G401.6 (cell line): ENCODE data around the gene CLMP.

Experiments used
- FAIRE-seq: peaks from 2 replicates; lab custom pipeline; 2012; peaks lifted over from hg19 to GRCh38; lab: Jason Lieb, UNC

The CLMP gene

DNA sequence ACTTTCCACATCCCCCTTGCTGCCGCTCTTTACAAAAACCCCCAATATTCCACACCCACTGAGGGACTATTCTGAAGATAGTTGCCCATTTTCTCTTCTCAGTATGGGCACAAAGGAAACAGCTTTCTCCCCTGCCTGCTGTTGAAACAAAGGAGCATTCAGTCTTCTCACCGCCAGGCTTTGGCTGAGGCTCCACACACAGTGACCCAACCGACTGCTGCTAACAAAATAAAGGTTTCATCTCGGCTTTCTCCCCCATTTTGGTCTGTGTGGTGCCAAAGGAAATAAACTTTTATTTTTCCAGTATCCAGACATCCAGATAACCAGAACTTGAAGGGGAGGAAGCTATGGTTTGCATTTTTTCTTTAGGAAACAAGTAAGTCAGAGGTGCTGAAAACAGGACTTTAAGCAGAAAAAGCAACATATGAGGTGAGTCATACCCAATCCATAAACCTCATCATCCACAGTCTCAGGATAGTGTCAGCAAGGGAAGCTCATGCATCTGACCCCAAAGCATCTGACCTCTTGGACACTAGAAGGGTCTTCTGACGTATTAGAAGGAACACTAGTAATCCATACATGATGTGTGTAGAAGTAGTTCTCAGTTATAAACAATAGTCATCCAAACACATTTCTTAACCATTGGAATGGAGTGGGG is 6.4 kb downstream of the CLMP start:
- no peak for FAIRE-seq

DNA sequence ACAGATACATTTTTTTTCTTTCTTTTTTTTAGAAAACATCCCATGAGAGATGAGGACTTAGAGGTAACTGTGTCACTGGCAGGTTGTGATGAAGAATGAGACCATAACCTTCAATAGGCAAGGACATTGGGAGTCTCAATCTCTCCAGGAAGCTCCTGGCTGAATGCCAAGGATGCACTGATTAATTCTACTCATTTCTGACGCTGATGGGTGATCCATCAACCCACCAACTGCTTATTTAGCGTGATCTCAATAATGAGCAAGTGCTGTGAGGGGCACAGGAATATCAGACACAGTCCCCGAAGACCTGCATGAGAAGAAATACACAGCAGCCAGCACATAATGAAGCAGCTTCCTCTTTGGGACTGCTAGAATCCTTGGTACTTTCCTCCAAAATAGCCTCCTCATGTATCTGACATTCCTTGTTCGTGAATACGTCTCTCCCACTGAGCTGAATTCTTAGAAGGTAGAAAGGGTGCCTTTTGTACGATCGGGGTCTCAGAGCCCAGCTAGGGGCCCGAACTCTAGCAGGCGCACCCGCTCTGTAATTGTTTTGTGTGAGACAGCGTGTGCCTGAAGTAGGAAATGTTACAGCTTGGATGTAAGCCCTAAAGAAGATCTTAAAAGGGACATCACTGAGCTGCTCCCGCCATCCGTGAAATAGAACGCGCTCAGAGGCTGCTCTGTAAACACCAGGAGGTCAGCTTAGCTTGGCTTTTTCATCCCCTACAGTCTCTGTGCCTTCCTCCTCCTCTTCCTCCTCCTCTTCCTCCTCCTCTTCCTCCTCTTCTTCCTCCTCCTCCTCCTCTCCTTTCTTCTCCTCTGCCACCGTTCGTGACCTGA is 7.2 kb downstream of the CLMP start:
- FAIRE-seq: no peak

DNA sequence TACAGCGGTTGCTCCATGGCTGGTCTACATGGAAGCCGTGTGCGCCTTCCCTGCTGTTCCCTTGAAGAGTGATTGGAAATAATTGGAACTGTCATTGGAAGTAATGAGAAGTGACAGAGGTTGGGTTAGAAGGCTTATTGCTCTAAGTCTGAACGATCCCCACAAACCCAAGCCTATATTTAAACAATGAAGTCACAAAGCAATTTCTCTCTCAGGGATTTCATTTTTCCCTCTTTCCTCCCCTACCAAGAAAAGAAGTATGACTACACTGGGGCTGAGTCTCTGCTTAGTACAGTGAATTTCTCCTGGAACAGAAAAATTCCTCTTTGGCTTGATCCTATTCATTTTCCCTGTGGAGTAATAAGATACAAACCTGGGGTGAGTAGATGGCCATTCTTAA is 7.8 kb downstream of the CLMP start:
- no peak for FAIRE-seq

DNA sequence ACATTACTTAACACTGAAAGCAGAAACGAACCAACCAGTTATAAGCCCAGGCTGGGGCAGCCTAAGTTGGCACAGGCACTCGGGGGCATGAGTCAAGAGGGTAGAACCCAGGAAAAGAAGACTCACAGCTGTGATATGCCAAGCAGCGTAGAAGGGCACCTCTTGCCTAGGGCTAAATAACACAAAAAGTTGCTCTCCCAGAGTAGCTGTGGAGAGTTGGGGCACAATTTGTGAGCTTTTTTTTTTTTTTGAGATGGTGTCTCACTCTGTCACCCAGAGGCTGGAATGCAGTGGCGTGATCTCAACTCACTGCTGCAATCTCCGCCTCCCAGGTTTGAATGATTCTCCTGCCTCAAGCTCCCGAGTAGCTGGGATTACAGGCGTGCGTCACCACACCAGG is 8.8 kb downstream of the CLMP start:
- FAIRE-seq: no peak

DNA sequence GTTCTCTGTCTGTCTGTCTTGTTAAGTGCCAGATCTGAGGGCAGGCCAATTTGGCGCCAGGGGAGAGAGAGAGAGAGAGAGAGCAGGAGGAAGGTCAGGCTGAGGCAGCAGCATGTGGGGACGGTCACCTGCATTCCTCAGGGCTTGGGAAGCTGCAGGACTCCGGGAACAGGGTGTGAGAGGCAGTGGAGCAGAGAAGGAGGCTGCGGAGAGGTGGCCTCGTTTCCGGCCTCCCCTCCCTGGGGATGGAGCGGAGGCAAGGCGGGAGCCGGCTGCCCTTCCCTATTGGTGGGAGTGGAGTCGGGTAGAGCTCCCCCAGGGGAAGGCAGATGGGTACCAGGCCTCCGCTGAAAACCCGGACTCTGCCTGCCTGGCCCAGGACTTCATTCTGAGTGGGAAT is 9.7 kb downstream of the CLMP start:
- no peak for FAIRE-seq

DNA sequence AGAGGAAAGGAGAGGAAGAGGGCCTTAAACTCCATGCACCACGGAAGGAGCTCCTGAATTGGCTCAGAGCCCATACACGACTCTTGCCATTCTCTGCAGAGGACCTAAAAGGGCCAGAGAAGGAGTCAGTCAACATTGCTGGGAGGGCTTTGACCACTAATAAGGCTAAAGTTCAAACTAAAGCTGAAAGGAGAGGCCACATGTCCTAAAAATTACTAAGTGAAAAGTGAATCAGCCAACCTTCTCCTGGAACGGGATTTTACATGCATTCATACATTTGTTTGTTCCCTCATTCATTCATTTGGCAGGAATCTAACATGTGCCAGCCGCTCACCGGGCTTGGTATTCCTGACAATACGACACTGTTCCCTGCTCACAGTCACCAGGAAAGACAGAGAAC is 10.5 kb downstream of the CLMP start:
- no peak for FAIRE-seq

DNA sequence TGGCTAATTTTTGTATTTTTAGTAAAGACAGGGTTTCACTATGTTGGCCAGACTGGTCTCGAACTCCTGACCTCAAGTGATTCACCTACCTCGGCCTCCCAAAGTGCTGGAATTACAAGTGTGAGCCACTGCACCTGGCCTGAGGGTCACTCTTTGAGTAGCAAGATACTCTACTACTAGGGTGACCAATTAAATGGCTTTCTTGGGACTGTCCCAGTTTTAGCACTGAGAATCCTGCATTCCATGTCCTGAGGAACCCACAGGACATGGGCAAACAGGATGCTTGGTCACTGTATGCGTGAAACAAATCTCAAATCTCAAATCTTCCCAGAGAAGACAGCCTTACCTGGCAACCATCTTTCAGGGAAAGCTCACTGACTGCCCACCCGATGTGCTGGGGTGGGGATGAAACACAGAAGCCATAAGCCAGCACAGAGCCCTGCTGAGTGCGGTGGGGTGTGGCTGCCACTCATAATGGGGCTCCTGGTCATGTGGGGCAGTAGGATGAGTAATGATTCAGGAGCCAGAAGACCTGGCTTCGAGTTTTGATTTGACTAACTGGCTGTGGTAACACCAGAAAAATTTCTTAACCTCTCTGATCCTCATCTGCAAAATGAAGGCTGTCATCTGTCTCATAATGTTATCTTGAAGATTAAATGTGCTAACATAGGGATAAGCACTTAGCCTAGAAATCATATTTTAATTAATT is 11.5 kb downstream of the CLMP start:
- FAIRE-seq: no peak

DNA sequence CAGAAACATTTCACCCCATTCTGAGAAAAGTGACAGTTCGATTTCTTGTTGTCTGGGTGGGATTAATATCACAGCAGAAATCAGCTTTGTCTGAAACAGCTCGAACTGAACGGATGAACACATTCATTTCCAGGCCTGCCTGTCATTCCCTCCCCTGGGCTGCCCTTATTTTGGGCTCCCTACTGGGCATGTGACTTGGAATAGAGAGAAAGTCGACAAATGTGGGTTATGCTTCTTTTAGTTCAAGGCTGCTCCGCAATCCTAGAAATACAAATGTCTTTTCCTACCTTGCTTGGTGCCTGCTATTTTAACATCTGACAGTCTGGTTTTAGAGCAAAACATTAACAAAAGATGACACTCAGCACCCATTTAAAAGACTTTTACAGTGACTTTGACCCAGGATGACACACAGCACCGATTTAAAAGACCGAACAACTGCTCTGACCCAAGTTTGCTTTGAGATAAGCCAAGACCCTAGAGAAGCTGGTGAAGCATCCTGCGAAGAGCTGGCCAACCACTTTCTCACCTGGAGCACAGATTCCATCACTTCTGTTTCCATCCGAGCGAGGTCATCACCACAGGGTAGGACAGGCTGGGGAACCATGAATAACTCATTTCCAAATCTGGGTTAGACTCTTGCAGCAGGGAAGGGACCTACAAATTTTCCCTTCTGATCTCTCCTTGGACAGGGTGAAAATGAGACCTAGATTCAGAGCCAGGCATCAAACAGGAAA is 13.1 kb downstream of the CLMP start:
- no peak for FAIRE-seq

DNA sequence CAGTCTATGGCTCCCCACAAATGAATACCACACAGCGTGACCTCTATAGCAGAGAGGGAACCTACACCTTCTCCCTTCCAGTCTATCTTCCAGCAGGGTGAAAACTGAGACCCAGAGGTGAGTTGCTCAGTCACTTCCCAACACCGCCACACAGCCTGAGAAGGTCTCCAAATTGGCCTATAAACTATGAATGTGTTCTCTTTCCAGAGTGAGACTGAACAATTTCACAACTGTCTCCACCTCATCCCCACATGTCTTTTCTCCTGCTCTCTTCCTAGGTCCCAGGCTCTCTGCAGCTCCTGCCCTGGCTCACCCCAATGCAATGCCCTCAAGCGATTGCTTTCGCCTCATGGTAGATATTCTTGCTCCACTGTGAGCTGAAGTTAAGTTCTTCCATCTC is 14.0 kb downstream of the CLMP start:
- no peak for FAIRE-seq

DNA sequence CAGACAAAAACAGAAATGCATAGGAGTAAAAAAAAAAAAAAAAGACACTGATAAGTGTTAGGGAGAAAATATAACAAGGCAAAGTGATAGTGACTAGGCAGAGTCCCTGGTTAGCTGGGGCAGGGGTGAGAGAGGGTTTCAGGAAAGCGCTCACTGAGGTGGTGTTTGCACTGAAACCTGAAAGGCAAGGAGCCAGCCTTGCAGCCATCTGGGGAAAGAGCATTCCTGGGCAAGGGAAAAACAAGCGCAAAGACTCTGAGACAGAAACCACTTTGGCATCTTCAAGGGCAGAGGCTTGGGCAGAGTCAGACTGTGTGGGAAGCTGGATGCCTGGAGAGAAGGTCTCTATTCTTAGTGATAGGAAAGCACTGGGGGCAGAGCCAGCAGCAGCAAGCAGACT is 14.5 kb downstream of the CLMP start:
- FAIRE-seq: no peak

DNA sequence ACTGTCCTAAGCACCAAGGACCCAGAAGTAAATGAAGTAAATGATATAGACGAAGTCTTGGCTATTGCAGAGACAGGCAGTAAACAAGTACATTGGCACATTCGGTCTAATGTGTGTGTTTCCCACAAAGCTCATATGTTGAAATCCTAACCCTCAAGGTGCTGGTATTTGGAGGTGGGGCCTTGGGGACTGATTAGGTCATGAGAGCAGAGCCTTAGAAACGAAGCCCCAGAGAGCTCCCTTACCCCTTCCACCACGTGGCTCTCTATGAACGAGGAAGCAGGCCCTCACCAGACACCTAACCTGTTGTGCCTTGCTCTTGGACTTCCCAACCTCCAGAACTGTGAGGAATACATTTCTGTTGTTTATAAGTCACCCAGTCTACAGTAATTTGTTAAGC is 14.9 kb downstream of the CLMP start:
- no peak for FAIRE-seq

DNA sequence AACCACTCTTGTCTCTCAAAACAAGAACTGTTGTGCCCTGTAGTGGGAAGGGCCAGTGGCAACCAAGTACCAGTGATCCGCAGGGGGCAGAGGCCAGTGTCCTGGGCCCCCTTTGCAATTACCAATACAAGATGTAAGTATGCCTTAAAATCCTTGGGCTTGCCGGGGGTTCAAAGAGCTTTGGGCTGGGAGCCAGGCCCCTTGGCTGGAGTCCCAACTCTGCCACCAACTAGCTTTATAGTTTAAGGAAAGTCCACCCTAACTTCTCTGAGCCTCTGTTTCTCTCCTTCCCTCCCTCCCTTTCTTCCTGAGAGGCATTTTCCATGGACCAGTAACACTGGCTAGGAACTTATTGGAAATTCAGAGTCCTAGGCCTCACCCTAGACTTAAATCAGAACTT is 15.5 kb downstream of the CLMP start:
- no peak for FAIRE-seq

DNA sequence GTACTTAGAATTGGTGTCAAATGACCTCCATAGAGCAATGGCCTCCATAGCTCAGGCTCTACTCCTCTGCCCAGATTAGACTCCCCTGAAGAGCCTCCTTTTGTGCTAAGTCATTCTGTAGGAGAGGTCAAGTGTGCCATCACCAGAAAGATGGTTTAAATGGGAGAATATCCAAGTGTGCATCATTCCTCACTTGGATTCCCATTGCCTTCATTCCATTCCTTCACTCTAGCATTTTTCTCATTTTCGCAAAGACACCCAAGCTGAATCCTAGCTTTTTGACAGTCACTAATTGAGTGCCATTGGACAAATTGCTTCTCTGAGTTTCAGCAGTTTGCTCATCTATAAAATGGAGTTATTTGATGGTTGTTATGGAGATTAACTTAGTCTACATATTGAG is 16.9 kb downstream of the CLMP start:
- FAIRE-seq: no peak

DNA sequence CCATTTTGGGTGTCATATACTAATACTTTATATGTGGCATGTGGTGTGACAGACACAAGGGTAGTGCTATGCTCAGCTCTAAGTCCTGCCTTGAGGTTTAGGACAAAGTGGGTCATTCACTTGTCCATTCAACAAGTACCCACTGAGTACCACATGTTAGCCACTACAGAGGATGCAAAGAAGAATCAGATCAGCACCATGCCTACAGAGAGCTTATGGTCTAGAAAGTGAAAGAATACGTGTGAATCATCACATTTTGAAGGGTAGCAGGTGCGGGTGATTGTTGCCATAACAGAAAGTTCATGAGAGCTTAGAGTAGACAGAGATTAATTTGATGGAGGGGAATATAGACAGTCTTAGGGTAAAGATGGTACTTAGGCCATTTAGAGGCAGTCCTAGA is 18.3 kb downstream of the CLMP start:
- no peak for FAIRE-seq

DNA sequence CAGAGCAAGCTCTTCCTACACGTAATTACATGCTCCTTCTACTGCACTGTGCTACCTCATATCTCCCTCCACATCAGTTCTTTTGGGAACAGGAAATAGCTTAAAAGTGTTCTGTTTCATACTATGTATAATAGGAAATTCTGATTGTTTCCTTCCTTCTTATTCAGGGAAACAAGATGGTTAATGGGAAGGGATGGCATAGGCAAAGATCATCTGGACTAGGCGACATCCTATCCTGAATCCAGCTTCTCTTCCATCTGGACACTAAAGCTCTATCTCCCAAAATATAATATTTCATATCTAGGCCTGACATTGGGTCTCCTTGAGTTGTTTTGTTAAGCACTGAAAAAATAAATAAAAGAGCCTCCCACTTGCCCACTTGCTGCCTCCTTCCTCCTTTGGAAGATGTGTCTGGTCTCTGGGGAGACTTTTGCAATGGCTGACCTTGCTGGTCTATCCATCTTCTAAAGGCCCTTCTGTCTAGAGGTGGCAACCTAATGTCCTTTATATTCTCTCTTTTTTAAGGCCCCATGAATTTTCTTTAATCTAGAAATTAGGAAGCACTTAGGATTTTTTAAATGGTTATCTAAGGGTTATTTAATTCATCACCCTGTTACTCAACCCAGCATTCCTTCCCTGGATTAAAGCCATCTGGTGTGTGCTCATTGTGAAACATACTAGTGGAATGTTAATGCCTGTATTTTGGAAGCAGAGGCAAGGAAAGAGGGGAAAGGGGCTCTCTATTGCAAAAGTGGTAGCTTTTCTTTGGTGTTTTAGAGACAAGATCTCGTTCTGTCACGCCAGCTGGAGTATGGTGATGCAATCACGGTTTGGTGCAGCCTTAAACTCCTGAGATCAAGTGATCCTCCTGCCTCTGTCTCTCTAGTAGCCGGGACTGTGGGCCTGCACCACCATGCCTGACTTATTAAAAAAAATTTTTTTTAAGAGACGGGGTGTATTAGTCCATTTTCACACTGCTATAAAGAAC is 20.6 kb downstream of the CLMP start:
- FAIRE-seq: no peak

DNA sequence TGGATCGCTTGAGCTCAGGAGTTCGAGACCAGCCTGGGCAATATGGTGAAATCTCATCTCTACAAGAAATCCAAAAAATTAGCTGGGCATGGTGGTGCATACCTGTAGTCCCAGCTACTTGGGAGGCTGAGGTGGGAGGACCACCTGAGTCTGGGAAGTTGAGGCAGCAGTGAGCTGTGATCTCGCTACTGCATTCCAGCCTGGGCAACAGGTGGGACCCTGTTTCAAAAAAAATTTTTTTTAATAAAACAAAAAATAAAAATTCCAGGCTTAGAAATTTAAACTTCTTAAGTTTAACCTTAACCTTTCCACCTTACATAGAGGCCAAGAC is 21.2 kb downstream of the CLMP start:
- no peak for FAIRE-seq

DNA sequence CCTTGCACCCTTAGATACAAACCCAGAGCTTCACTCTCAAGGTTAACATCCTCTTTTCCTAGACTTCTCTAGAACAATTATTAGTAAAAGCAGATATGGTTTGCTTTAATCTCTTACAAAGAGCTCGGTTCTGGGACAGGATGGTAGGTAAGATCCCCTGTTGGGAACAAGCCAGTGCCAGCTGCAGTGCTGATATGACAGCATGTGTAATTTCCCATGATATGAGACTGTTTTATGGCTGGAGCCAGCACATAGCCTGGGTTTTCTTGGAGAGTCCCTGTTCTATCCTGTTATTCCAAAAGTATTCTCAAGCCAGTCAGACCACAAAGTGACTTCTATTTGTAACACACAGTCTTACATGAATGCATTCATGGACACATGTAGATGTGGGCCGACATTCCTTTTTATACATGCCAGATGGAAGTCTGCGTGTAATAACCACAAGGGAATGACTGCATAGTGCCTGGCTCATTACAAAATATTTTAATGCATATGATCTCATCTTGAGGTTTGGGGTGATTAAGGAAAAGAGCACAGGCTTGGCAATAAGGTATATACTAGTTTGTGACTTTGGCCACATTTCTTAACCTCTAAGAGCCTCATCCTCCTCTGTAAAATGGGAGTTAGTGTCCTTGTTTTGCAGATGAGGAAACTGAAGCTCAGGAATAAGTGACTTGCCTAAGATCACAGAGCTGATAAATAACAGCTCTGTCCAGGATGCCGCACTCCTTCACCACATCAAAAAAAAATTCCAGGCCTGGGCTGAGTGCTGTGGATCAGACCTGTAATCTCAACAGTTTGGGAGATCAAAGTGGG is 21.8 kb downstream of the CLMP start:
- no peak for FAIRE-seq

DNA sequence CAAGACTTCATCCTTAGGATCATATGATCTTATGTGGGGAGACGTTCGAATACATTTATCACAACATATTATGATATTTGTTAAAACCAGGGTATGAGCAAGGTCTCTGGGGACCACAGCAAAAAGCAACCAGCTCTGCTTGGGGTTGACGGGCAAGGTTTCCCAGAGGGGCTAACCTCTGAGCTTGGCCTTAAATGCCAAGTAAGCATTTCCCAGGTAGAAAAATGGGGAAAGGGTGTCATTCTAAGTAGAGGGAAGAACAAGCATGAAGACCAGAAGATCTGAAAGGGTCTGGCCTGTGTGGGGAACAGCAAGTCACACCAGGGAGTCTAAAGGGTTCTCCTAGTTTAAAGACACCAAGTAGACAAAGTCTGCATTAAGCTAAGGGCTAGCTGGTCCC is 24.1 kb downstream of the CLMP start:
- FAIRE-seq: no peak

DNA sequence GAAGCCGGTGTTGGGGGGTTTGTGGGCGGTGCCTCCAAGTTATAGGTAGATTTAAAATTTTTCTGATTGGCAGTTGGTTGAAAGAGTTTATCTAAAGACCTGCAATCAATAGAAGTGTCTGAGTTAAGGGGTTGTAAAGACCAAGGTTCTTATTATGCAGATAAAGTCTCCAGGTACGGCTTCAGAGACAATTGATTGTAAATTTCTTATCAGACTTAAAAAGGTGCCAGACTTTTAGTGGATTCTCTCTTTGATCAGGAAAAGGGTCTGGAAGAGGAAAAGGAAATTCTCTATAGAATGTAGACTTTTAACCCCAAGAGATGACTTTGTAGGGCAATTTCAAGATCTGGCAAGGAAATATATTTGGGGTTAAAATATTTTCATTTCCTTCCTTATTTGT is 25.2 kb downstream of the CLMP start:
- FAIRE-seq: no peak

DNA sequence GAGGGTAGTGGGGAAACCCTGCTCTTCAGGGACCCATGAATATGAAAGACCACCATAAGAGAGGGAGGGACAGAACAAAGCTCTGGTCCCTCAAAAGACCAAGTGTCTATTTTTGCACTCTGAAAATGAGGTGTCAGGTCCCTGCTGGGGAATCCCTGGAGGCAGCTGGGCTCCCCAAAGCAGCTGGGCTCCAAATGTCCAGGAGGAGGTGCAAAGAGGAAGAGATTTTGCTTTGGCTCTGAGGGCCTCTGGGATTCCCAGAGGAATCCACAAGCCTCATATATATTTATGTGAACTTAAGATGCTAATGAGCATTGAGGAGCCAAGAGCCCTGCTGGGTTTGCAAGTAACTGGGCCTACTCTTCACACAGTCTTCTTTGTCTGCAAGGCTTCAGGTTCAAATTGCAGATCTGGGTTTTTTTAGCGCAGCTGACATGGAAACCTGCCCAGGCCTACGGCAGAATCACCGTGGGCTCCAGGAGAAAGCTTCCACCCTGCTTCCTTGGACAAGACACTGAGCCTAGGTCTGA is 26.0 kb downstream of the CLMP start:
- no peak for FAIRE-seq

DNA sequence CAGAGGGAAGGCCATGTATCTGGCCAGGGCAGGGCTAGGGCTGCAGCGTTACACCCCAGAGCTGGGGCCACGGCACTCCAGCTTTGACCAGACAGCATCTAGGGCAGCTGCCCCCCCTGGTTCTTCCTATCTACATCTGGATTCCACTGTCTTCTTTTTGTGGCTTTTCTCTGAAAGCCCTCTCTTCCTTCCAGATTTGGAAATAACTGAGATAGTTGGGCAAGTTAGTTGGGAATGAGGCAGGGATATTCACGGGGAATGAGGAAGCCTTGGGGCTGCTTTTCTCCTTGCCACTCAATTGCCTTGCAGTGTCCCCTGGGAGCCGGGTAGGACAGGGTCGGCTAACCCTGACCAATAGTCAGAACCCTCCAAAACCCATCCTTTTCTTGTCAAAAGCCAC is 26.8 kb downstream of the CLMP start:
- FAIRE-seq: no peak
